Tibial artery (tissue), 4 donors: ENCODE measurements around the gene TUSC2.

Source experiments
- DNase-seq, 2 donors: peaks; one replicate each; pipeline ENCODE4 v3.0.0-alpha.2; 2019
- H3K27ac ChIP-seq, 2 donors: fragments of 200-600 bp; sonication (generic) in 1 of 2; 1 replicate in 1 of 2; 2 replicates in 1 of 2; pipeline ENCODE4 v1.5.1; 2018 to 2019; ENCODE audit warnings: mild to moderate bottlenecking in 1 of 2
- H3K27me3 ChIP-seq, 2 donors: fragments of 200-600 bp; sonication (generic) in 1 of 2; one replicate each; pipeline versions ENCODE4 v1.5.1 to v1.6.0; 2016 to 2019
- H3K36me3 ChIP-seq, 3 donors: fragments of 200-600 bp; sonication (generic) in 2 of 3; one replicate each; pipeline ENCODE4 v1.5.1; 2016 to 2019; ENCODE audit warnings: mild to moderate bottlenecking in 2 of 3
- H3K4me1 ChIP-seq, 4 donors: fragments of 200-600 bp; sonication (generic) in 2 of 4; 1 replicate in 3 of 4; 2 replicates in 1 of 4; pipeline ENCODE4 v1.5.1; 2016 to 2019
- H3K4me3 ChIP-seq, 2 donors: fragments of 200-600 bp; sonication (generic) in 1 of 2; 1 replicate in 1 of 2; 2 replicates in 1 of 2; pipeline ENCODE4 v1.5.1; 2018 to 2019; ENCODE audit warnings: mild to moderate bottlenecking in 2 of 2
- H3K9me3 ChIP-seq, 3 donors: fragments of 200-600 bp; sonication (generic) in 1 of 3; one replicate each; pipeline ENCODE4 v1.5.1; 2016 to 2019
- intact Hi-C: fragments of 100-400 bp; cut with DNase I; formaldehyde crosslinking; loops from one replicate; pipeline ENCODE4 v1.15.0; 2023; ENCODE audit warnings: low total_unique reads
- TF ChIP-seq, protein P1 (sequence below), 2 experiments: fragments of 200-600 bp in 1 of 2; fragments of 450-650 bp in 1 of 2; IDR thresholded peaks; one replicate each; pipeline ENCODE4 v1.5.1; 2017 to 2019; ENCODE audit warnings: antibody characterized with exemption in 2 of 2, mild to moderate bottlenecking in 1 of 2, moderate library complexity in 1 of 2

The TUSC2 gene

DNA sequence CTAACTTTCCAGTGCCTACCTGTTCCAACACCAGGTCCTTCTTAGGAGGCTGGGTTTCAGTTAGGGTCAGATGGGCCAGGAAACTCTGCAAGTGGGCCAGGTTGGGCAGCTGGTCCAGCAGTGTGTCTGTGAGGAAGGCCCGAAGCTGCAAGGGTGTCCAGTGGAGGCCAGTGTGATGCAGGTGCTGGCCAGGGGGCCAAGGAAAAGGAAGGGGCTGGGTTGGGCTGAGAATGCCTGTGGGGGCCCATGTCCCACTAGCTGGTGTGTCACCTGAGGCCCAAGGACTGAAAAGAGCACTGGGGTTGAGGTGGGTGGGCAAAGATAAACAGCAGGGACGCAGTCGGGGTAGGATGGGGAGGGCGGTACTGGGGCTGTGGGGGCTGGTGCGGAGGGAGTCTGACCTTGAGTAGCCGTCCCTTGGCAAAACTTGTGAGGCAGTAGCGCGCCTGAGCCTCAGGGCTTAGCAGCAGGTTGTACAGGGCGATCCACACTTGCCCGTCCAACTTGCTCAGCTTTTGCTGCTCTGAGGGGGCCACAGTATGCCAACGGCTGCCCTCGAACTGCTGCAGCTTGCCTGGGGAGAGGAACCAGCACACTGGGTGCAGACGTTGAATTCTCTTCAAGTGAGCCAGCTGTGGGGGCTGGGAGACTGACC, 14.1 kb upstream of the TUSC2 start:
- Histone ChIP-seq H3K36me3 (no peaks in the 10 kb centered on the region), H3K27ac (no peak overlapping the region), H3K27me3 (no peaks in the 10 kb centered on the region), H3K4me1 (peaks cover 0 to 54% (median 40%) of the 10 kb centered on the region in 4 donors), H3K9me3 (no peaks in the 10 kb centered on the region), H3K4me3 (no peak overlapping the region)
- DNase-seq: no peak
- TF ChIP-seq, protein P1, sequence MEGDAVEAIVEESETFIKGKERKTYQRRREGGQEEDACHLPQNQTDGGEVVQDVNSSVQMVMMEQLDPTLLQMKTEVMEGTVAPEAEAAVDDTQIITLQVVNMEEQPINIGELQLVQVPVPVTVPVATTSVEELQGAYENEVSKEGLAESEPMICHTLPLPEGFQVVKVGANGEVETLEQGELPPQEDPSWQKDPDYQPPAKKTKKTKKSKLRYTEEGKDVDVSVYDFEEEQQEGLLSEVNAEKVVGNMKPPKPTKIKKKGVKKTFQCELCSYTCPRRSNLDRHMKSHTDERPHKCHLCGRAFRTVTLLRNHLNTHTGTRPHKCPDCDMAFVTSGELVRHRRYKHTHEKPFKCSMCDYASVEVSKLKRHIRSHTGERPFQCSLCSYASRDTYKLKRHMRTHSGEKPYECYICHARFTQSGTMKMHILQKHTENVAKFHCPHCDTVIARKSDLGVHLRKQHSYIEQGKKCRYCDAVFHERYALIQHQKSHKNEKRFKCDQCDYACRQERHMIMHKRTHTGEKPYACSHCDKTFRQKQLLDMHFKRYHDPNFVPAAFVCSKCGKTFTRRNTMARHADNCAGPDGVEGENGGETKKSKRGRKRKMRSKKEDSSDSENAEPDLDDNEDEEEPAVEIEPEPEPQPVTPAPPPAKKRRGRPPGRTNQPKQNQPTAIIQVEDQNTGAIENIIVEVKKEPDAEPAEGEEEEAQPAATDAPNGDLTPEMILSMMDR (IDR thresholded peaks at IDR 0.05): no peak
- intact Hi-C loops: loop anchor here (10.0 kb wide), 1 partner anchor 1633 kb away; the partner anchor contains the start of genes ABHD14A and ABHD14B

- H3K27me3 ChIP-seq: no peaks in the 10 kb centered on the region
- no peaks in the 10 kb centered on the region for H3K36me3 ChIP-seq
- DNase-seq: no peak
- H3K4me3 ChIP-seq: peak overlapping the region; percentile 55 to 62
- peaks cover 0 to 54% (median 40%) of the 10 kb centered on the region in 4 donors for H3K4me1 ChIP-seq
- H3K27ac ChIP-seq: peak overlapping the region in 1 of 2 donors; percentile 99
- H3K9me3 ChIP-seq: no peaks in the 10 kb centered on the region
- intact Hi-C loops: loop anchor here (10.0 kb wide), 1 partner anchor 1633 kb away; the partner anchor contains the start of genes ABHD14A and ABHD14B
- TF ChIP-seq, protein P1 (IDR thresholded peaks at IDR 0.05): no peak
These were observed 13.5 kb upstream of the TUSC2 start for GRCh38 chr3:50341537-50341936.

DNA sequence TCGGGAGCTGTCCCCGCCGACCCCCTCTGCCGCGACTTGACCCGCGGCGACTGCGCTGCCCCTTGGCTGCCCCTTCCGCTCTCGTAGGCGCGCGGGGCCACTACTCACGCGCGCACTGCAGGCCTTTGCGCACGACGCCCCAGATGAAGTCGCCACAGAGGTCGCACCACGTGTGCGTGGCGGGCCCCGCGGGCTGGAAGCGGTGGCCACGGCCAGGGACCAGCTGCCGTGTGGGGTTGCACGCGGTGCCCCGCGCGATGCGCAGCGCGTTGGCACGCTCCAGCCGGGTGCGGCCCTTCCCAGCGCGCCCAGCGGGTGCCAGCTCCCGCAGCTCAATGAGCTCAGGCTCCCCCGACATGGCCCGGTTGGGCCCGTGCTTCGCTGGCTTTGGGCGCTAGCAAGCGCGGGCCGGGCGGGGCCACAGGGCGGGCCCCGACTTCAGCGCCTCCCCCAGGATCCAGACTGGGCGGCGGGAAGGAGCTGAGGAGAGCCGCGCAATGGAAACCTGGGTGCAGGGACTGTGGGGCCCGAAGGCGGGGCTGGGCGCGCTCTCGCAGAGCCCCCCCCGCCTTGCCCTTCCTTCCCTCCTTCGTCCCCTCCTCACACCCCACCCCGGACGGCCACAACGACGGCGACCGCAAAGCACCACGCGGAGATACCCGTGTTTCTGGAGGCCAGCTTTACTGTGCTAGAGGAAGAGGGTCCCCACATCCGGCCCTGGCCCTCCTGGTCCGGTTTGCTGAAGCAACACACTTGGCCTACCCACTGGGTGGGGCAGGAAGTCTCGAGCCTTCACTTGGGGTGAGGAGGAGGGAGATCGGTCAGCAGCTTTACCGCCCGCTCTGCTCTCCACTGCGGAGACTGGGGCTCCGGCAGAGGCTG, 12.7 kb upstream of the TUSC2 start, which contains the start of gene RASSF1:
RASSF1 (minus strand) TSS at position 389 of the 882 bp plus-strand sequence; CDS start at position 358, 31 bp downstream.
- TF ChIP-seq, protein P1 (IDR thresholded peaks at IDR 0.05): no peak
- intact Hi-C loops: loop anchor here (10.0 kb wide), 1 partner anchor 1634 kb away; the partner anchor contains the start of genes ABHD14A and ABHD14B
- Histone ChIP-seq H3K36me3 (no peaks in the 10 kb centered on the region), H3K9me3 (no peaks in the 10 kb centered on the region), H3K27me3 (no peaks in the 10 kb centered on the region), H3K4me1 (peaks cover 0 to 59% (median 44%) of the 10 kb centered on the region in 4 donors), H3K27ac (peak within 1 kb of the TSS; percentile 98 to 99), H3K4me3 (peak within 1 kb of the TSS; percentile 55 to 62)
- DNase-seq: peak; percentile 82 to 92

- Histone ChIP-seq H3K9me3 (no peaks in the 10 kb centered on the region), H3K36me3 (no peaks in the 10 kb centered on the region), H3K4me3 (peak overlapping the region; percentile 55 to 62), H3K27ac (peak overlapping the region; percentile 98 to 99), H3K27me3 (no peaks in the 10 kb centered on the region), H3K4me1 (peaks cover 0 to 59% (median 43%) of the 10 kb centered on the region in 4 donors)
- TF ChIP-seq, protein P1 (IDR thresholded peaks at IDR 0.05): no peak
- intact Hi-C loops: loop anchor here (10.0 kb wide), 1 partner anchor 1635 kb away; the partner anchor contains the start of genes ABHD14A and ABHD14B
- DNase-seq: no peak
These were observed 12.1 kb upstream of the TUSC2 start for GRCh38 chr3:50340147-50340447.

GRCh38 chr3:50339485-50340146, 11.6 kb upstream of the TUSC2 start:
- no peak for DNase-seq
- intact Hi-C loops: loop anchor here (10.0 kb wide), 1 partner anchor 1635 kb away; the partner anchor contains the start of genes ABHD14A and ABHD14B
- Histone ChIP-seq H3K9me3 (no peaks in the 10 kb centered on the region), H3K27me3 (no peaks in the 10 kb centered on the region), H3K36me3 (no peaks in the 10 kb centered on the region), H3K4me3 (peak overlapping the region; percentile 55 to 62), H3K4me1 (peaks cover 0 to 60% (median 46%) of the 10 kb centered on the region in 4 donors), H3K27ac (peak overlapping the region; percentile 98 to 99)
- TF ChIP-seq, protein P1 (IDR thresholded peaks at IDR 0.05): no peak
